Nephron (organoid): Measurements from ENCODE around the gene TAF5.

ENCODE experiments used
- H3K27ac Mint-ChIP-seq, 3 experiments: 2 replicates each; pipeline ENCODE4 v1.8.0; 2020; ENCODE audit warnings: mixed read lengths in 3 of 3, mild to moderate bottlenecking in 2 of 3, moderate library complexity in 1 of 3
- H3K27me3 Mint-ChIP-seq: 2 replicates; pipeline ENCODE4 v1.8.0; 2021; ENCODE audit warnings: low read depth, mild to moderate bottlenecking, moderate library complexity, mixed read lengths
- H3K36me3 Mint-ChIP-seq: 2 replicates; pipeline ENCODE4 v1.8.0; 2020; ENCODE audit warnings: low read depth, mixed read lengths
- H3K4me1 Mint-ChIP-seq: 2 replicates; pipeline ENCODE4 v1.8.0; 2020; ENCODE audit warnings: mixed read lengths
- H3K4me3 Mint-ChIP-seq, 3 experiments: 2 replicates each; pipeline ENCODE4 v1.8.0; 2020; ENCODE audit warnings: mild to moderate bottlenecking in 3 of 3, mixed read lengths in 3 of 3, moderate library complexity in 2 of 3
- H3K9me3 Mint-ChIP-seq: 2 replicates; pipeline ENCODE4 v1.8.0; 2020; ENCODE audit warnings: mixed read lengths
- CTCF ChIP-seq, 3 experiments: fragments of 200-600 bp; sonication (generic); IDR thresholded peaks; one replicate each; pipeline ENCODE4 v1.5.0; 2021; ENCODE audit warnings: antibody characterized with exemption in 3 of 3; ENCODE audit not compliant: unreplicated experiment in 3 of 3

TAF5 gene

GRCh38 chr10:103417601-103418000 lies 49.8 kb downstream of the TAF5 start:
- Mint-ChIP-seq H3K4me1 (no peaks in the 10 kb centered on the region), H3K4me3 (no peak overlapping the region), H3K9me3 (no peaks in the 10 kb centered on the region), H3K27ac (no peak overlapping the region), H3K27me3 (no peaks in the 10 kb centered on the region), H3K36me3 (peaks cover 84% of the 10 kb centered on the region)
- no peak for TF ChIP-seq CTCF (IDR thresholded peaks at IDR 0.05; ENCODE audit: unreplicated experiment in 3 of 3)

- H3K4me1 Mint-ChIP-seq, result no peaks in the 10 kb centered on the region
- H3K4me3 Mint-ChIP-seq, result no peak overlapping the region
- TF ChIP-seq CTCF (IDR thresholded peaks at IDR 0.05; ENCODE audit: unreplicated experiment in 3 of 3), result no peak
- H3K27ac Mint-ChIP-seq, result no peak overlapping the region
- no peaks in the 10 kb centered on the region for H3K27me3 Mint-ChIP-seq
- H3K9me3 Mint-ChIP-seq, result no peaks in the 10 kb centered on the region
- peaks cover 85% of the 10 kb centered on the region for H3K36me3 Mint-ChIP-seq
Measured at GRCh38 chr10:103419101-103419500, 51.3 kb downstream of the TAF5 start.

GRCh38 chr10:103423748-103424147 lies 56.0 kb downstream of the TAF5 start:
- no peak overlapping the region for H3K27ac Mint-ChIP-seq
- no peaks in the 10 kb centered on the region for H3K27me3 Mint-ChIP-seq
- H3K9me3 Mint-ChIP-seq, result no peaks in the 10 kb centered on the region
- no peak overlapping the region for H3K4me3 Mint-ChIP-seq
- TF ChIP-seq CTCF (IDR thresholded peaks at IDR 0.05; ENCODE audit: unreplicated experiment in 3 of 3), result no peak
- H3K4me1 Mint-ChIP-seq, result no peaks in the 10 kb centered on the region
- peaks cover 74% of the 10 kb centered on the region for H3K36me3 Mint-ChIP-seq

GRCh38 chr10:103427866-103428265 lies 60.1 kb downstream of the TAF5 start:
- H3K9me3 Mint-ChIP-seq, result no peaks in the 10 kb centered on the region
- no peak for TF ChIP-seq CTCF (IDR thresholded peaks at IDR 0.05; ENCODE audit: unreplicated experiment in 3 of 3)
- H3K27me3 Mint-ChIP-seq, result no peaks in the 10 kb centered on the region
- H3K4me1 Mint-ChIP-seq, result no peaks in the 10 kb centered on the region
- H3K27ac Mint-ChIP-seq, result no peak overlapping the region
- H3K36me3 Mint-ChIP-seq, result peaks cover 78% of the 10 kb centered on the region
- no peak overlapping the region for H3K4me3 Mint-ChIP-seq

- Mint-ChIP-seq H3K27me3 (no peaks in the 10 kb centered on the region), H3K27ac (no peak overlapping the region), H3K4me3 (no peak overlapping the region), H3K4me1 (no peaks in the 10 kb centered on the region), H3K9me3 (no peaks in the 10 kb centered on the region), H3K36me3 (peaks cover 75% of the 10 kb centered on the region)
- no peak for TF ChIP-seq CTCF (IDR thresholded peaks at IDR 0.05; ENCODE audit: unreplicated experiment in 3 of 3)
Measured at GRCh38 chr10:103428989-103429643, 61.3 kb downstream of the TAF5 start.

- H3K36me3 Mint-ChIP-seq, result peaks cover 70% of the 10 kb centered on the region
- no peak for TF ChIP-seq CTCF (IDR thresholded peaks at IDR 0.05; ENCODE audit: unreplicated experiment in 3 of 3)
- H3K9me3 Mint-ChIP-seq, result no peaks in the 10 kb centered on the region
- no peak overlapping the region for H3K27ac Mint-ChIP-seq
- no peaks in the 10 kb centered on the region for H3K4me1 Mint-ChIP-seq
- H3K27me3 Mint-ChIP-seq, result no peaks in the 10 kb centered on the region
- H3K4me3 Mint-ChIP-seq, result no peak overlapping the region
Measured at GRCh38 chr10:103429647-103430046, 61.9 kb downstream of the TAF5 start.
